Thyroid gland (tissue), 4 donors: ENCODE results near the gene SDC3. TPM values are rescaled to one million over a fixed set of nuclear protein-coding genes. Genes with fewer than 3 reads are reported as not detected.

Experiments
- DNase-seq, 2 donors: peaks; one replicate each; pipeline ENCODE4 v3.0.0-alpha.2; 2019
- H3K27ac ChIP-seq, 3 donors: fragments of 200-600 bp; sonication (generic); 1 replicate in 2 of 3; 2 replicates in 1 of 3; pipeline ENCODE4 v1.5.1; 2016 to 2019; ENCODE audit warnings: mild to moderate bottlenecking in 1 of 3, moderate library complexity in 1 of 3
- H3K27me3 ChIP-seq: fragments of 200-600 bp; sonication (generic); one replicate; pipeline ENCODE4 v1.5.1; 2019
- H3K36me3 ChIP-seq, 2 donors: fragments of 200-600 bp; sonication (generic); one replicate each; pipeline ENCODE4 v1.5.1; 2016 to 2019
- H3K4me1 ChIP-seq, 2 donors: fragments of 200-600 bp; sonication (generic); one replicate each; pipeline ENCODE4 v1.5.1; 2017 to 2019
- H3K4me3 ChIP-seq, 3 donors: fragments of 200-600 bp; sonication (generic); replicated peaks in 1 of 3; 1 replicate in 2 of 3; 2 replicates in 1 of 3; pipeline ENCODE4 v1.5.1; 2016; ENCODE audit warnings: mild to moderate bottlenecking in 1 of 3
- H3K9me3 ChIP-seq: fragments of 200-600 bp; sonication (generic); one replicate; pipeline ENCODE4 v1.5.1; 2017
- POLR2A ChIP-seq, 2 donors: fragments of 450-650 bp; IDR thresholded peaks; one replicate each; pipeline ENCODE4 v1.6.1; 2017; ENCODE audit warnings: antibody characterized with exemption in 2 of 2, mild to moderate bottlenecking in 2 of 2, moderate library complexity in 1 of 2
- WGBS, 2 donors: methylation state at CpG; one replicate each; pipeline ENCODE4 v1.1.5; 2017; 5-methylcytosine and 5-hydroxymethylcytosine counted together
- intact Hi-C: fragments of 100-400 bp; cut with DNase I; formaldehyde crosslinking; loops from one replicate; pipeline ENCODE4 v1.15.1; 2023
- total RNA-seq, 4 donors: library from RNA; depleted of rRNA; stranded (reverse); fragments of >200 nt; gene quantifications; one replicate each; pipeline ENCODE4 v1.2.3, GENCODE V29; 2016
- TF ChIP-seq, protein P1 (sequence below), 6 experiments: fragments of 200-600 bp in 3 of 6; fragments of 450-650 bp in 3 of 6; sonication (generic) in 3 of 6; IDR thresholded peaks; one replicate each; pipeline ENCODE4 v1.5.1; 2016 to 2019; ENCODE audit warnings: antibody characterized with exemption in 6 of 6, mild to moderate bottlenecking in 2 of 6, inconsistent platforms in 1 of 6, moderate library complexity in 1 of 6

SDC3 gene
- total RNA-seq, 4 donors from 2014 or later, result 13.2 to 19.5 (median 15.9) TPM

DNA sequence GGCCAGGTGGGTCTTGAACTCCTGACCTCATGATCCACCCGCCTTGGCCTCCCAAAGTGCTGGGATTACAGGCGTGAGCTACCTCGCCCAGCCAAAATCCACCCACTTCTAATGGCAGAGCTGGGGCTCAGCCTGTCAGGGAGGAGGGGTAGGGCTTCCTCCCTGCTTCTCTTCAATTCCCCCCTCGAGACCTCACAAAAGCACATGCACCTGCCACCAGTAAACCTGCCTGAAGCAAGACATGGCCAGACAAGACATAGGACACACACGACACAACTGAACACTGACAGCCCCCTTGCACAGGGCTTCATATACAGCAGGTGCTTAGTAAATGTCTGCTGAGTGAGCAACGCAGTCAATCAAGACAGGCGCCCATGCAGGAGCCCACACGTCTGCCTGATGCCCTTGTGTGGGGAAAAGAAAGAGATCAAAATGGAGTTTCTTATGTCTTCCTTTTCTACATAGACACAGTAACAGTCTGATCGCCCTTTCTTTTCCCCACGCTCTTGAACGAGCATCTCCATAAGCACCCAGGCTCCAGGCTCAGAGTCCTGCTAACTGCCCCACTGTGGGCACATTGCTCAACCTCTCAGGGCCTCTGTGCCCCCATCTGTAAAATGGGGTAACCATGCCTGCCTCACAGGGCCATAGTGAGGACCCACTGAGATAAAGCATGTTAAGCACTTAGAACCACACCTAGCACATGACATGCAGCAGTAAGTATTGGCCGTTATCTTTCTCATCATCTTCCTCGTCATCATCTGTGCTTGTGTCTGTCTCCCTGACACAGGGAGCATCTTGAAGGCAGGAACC is 8.8 kb downstream of the SDC3 start:
- Histone ChIP-seq H3K9me3 (no peaks in the 10 kb centered on the region), H3K36me3 (no peaks in the 10 kb centered on the region), H3K4me3 (no peak overlapping the region), H3K27ac (no peak overlapping the region), H3K4me1 (peaks cover 7 to 10% of the 10 kb centered on the region in 2 donors), H3K27me3 (no peaks in the 10 kb centered on the region)
- TF ChIP-seq, protein P1, sequence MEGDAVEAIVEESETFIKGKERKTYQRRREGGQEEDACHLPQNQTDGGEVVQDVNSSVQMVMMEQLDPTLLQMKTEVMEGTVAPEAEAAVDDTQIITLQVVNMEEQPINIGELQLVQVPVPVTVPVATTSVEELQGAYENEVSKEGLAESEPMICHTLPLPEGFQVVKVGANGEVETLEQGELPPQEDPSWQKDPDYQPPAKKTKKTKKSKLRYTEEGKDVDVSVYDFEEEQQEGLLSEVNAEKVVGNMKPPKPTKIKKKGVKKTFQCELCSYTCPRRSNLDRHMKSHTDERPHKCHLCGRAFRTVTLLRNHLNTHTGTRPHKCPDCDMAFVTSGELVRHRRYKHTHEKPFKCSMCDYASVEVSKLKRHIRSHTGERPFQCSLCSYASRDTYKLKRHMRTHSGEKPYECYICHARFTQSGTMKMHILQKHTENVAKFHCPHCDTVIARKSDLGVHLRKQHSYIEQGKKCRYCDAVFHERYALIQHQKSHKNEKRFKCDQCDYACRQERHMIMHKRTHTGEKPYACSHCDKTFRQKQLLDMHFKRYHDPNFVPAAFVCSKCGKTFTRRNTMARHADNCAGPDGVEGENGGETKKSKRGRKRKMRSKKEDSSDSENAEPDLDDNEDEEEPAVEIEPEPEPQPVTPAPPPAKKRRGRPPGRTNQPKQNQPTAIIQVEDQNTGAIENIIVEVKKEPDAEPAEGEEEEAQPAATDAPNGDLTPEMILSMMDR (IDR thresholded peaks at IDR 0.05), result no peak
- no peak for TF ChIP-seq POLR2A (IDR thresholded peaks at IDR 0.05)
- DNase-seq, result no peak
- 84 to 86% methylated on average over 13 of the region's 13 CpGs for whole genome bisulfite sequencing, 2 donors
- intact Hi-C loops, result no loop called here

DNA sequence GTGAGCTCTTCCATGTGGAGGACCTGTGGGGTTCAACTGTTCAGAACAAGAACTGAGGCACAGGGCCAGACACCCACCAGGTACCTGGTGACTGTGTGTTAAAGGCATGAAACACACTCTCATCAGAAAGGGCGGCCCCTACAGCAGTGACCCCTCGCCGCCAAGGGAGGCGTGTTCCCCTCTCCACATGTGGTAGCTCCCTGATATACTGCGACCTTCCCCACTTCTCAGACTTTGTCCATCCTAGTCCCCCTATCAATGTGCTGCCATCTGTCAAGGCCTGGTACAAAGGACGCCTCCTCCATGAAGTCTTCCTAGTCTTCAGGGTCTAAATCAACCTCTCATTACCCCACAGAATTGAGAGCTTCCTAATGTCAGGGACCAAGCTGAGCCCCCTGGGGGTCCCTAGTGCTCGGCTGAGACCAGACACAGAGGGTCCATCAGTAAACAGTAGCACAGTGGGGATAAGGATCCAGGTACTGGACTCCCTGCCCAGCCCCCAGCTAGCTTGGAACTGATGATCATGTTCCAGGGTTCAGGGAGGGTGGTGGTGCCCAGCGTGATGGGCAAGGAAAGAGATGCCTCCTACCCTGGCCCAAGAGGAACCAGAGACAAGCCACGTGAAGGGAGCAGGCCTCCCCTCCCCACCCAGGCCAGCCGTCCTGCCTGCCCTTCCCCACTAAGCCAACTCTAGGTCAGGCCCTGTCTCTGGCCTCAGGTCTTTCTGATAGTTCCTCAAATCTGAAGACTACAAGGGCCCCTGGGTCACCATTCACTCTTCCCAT is 10.3 kb downstream of the SDC3 start:
- intact Hi-C loops, result no loop called here
- H3K27ac ChIP-seq, result no peak overlapping the region
- H3K9me3 ChIP-seq, result no peaks in the 10 kb centered on the region
- TF ChIP-seq, protein P1 (IDR thresholded peaks at IDR 0.05), result no peak
- TF ChIP-seq POLR2A (IDR thresholded peaks at IDR 0.05), result no peak
- 95 to 99% methylated on average over 6 to 10 of the region's 10 CpGs for WGBS, 2 donors
- H3K4me3 ChIP-seq, result no peak overlapping the region
- no peak for DNase-seq
- peaks cover 7 to 10% of the 10 kb centered on the region in 2 donors for H3K4me1 ChIP-seq
- no peaks in the 10 kb centered on the region for H3K27me3 ChIP-seq
- no peaks in the 10 kb centered on the region for H3K36me3 ChIP-seq

DNA sequence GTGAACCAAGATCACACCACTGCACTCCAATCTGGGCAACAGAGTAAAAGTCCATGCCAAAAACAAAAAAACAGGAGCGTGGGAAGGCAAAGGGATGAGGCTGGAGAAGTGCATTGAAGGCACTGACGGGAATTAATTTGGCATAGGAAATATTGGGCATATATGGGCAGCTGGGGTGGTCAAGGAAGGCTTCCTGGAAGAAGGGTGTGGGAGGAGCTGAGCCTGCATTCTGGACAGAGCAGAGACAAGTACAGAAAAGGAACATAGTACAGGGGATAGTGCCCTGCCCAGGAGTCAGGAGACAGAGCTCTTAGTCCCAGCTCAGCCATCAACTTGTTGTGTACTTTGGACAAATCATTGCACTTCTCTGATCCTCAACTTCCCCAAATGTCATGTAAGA is 11.7 kb downstream of the SDC3 start:
- Histone ChIP-seq H3K27me3 (no peaks in the 10 kb centered on the region), H3K27ac (no peak overlapping the region), H3K9me3 (no peaks in the 10 kb centered on the region), H3K4me3 (no peak overlapping the region), H3K36me3 (no peaks in the 10 kb centered on the region), H3K4me1 (peaks cover 2 to 3% of the 10 kb centered on the region in 2 donors)
- intact Hi-C loops, result no loop called here
- 93% methylated on average over 2 of the region's 2 CpGs for WGBS, 2 donors
- TF ChIP-seq POLR2A (IDR thresholded peaks at IDR 0.05), result no peak
- TF ChIP-seq, protein P1 (IDR thresholded peaks at IDR 0.05), result no peak
- DNase-seq, result no peak

DNA sequence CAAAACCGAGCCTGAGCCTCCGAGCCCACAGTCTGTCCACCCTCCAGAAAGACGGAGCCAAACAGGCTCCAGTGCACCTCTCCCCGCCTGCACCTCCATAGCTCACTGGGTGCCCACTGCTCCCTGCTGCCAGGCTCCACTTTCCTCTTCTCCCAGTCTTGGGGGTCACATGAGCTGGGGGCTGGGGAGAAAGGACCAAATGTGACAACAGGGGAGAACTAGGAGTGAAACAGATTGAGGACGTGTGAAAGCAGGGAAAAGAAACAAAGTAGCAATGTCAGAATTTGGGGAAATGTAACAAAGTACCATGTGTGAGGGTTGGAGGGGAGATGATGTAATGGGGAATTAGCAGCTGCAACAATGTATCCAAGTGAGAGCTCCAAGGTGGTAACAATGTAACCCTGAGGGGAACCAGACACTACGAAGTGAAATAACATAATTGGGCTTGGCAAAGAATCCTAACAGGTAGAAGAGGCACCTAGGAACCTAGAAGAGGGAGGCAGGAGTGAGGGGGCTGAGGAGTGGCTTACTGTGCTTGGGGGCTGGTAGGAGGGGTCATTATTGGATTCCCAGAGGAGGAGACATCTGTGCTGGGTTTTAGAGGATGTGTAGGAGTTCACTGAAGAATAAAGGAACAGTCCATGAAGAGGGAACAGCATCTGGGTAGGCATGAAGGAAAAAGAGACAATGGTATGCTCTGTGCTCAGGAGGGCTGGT is 12.5 kb downstream of the SDC3 start:
- Histone ChIP-seq H3K4me1 (peaks cover 0 to 2% of the 10 kb centered on the region in 2 donors), H3K36me3 (no peaks in the 10 kb centered on the region), H3K27ac (no peak overlapping the region), H3K9me3 (no peaks in the 10 kb centered on the region), H3K4me3 (no peak overlapping the region), H3K27me3 (no peaks in the 10 kb centered on the region)
- DNase-seq, result no peak
- TF ChIP-seq, protein P1 (IDR thresholded peaks at IDR 0.05), result no peak
- TF ChIP-seq POLR2A (IDR thresholded peaks at IDR 0.05), result no peak
- intact Hi-C loops, result no loop called here
- 76 to 78% methylated on average over 6 of the region's 6 CpGs for WGBS, 2 donors
